ENCODE data around the gene SAP30BP. TPM values are rescaled to one million over a fixed set of nuclear protein-coding genes. Genes with fewer than 3 reads are reported as not detected.

Gene SAP30BP
- polyA plus RNA-seq, 3 donors = 93.0 to 105 (median 93.7) TPM

DNA sequence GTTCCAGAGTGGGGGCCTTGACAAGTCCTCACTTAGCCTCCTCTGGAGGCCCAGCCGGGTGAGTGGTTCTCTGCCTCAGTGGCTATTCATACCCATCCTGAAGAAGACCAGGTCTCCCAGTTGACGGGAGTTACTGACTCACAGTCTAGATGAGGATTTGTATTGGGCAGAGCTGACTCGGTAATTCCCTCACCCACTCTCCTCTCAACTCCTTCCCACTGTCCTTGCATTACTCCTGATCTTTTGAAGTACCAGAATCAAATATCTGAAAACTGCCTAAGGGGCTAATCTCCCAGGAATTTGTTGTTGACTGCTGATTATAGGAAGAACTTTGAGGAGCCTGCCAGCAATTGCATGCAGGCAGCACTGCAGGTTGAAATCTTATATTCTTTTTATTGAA lies 14.2 kb downstream of the SAP30BP start:
- DNase-seq (ENCODE audit: low read depth in 3 of 3, low spot score in 2 of 3) = no peak

DNA sequence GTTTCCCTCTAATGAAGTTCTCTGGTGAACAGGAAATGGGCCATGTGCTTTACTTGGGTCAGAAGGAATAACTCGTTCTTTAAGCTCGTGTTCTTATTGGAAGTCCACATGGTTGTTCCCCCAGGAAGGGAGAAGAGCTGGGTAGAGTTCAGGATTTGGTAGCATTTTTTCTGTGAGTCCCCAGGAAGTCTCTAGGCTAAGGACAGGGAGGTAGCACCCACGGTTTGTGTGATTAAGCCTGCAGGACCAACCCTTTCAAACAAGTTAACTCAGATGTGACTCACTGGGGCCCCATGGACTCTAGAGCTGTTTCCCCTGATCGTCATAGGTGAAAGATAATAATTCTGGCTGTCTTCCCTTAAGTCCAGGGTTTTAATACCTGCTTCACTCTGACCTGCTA lies 16.4 kb downstream of the SAP30BP start:
- no peak for DNase-seq (ENCODE audit: low read depth in 3 of 3, low spot score in 2 of 3)

DNA sequence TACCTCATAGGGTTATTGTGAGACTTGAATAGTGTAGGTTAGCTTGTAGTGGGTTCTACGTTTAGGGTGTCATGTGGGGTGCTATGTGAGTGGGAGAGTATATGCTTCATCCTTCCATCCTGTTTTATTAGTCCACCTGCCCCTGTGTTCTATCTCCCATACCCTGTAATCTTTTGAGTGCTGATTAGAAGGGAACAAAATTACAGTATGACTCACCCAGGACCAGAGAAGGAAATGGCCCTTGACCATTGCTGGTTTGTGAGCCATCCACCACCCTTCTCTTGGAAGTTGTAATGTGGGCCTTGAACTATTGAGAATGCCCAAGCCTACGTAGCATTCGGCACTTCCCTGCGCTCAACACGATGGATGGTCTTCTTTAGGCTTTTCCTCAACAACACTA lies 17.1 kb downstream of the SAP30BP start:
- no peak for DNase-seq (ENCODE audit: low read depth in 3 of 3, low spot score in 2 of 3)

DNA sequence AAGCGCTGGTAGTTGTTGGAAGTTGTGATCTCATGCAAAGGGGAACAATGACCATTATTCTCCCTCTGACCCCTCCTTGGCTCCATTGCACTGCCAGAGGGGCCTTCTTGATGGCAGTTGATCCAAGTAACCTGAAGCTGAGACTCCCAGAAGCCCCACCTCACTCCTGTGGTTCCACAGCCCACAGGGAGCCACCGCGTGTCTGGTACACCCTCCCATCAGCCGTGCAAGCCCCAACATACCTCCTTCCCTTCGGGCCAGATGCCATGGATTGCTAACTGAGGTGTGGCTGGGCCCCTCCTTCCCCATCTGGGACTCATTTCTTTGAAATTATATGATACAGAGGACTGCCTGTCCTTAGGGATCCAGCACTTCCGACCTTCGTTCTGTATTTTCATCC lies 17.8 kb downstream of the SAP30BP start:
- no peak for DNase-seq (ENCODE audit: low read depth in 3 of 3, low spot score in 2 of 3)

DNA sequence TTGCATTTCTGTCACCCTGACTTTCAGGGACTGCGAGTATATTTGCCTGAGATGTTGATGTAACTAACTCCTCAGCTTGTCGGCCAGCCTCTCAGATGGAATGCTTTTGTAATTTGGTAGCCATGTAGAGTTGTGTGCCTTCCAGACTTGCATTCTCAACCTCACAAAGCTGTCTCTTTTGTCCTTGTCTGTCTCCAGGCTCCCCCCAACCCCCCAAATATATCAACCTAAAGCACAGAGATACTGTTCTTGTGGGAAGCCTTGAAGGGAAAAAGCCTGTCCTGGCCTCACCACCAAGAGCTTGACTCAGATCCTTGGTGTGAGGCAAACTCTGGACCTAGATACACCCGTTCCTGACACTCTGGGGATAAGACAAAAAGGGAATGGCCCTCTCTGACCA lies 18.4 kb downstream of the SAP30BP start:
- DNase-seq (ENCODE audit: low read depth in 3 of 3, low spot score in 2 of 3) = no peak

DNA sequence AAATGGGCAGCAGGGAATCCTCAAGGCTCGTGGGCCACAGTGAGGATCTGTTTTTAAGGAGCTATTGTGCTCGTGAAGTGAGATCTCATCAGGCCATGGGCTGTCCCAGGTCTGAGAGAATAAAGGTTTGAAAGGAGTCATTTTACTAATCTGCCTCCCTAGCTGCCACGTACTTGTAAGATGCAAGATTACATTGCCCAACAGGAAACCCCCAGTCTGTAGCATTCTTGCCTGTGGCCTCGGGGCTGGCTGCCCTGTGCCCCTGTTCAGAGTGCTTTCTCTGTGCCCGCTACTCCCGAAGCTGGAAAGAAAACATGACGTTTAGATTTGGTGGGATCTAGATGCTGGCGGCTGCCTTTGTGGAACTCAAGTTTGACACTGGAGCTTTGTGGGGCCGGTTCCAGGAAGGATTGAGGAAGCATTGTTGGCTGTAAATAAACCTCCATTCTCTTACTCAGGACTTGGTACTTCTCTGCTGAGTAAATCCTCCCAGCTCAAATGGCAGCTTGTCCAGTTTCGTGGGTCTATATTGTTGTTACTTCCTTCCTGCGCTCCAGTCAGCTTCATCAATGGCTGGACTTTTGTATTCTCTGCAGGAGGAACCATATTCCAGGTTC lies 21.2 kb downstream of the SAP30BP start:
- no peak for DNase-seq (ENCODE audit: low read depth in 3 of 3, low spot score in 2 of 3)

DNA sequence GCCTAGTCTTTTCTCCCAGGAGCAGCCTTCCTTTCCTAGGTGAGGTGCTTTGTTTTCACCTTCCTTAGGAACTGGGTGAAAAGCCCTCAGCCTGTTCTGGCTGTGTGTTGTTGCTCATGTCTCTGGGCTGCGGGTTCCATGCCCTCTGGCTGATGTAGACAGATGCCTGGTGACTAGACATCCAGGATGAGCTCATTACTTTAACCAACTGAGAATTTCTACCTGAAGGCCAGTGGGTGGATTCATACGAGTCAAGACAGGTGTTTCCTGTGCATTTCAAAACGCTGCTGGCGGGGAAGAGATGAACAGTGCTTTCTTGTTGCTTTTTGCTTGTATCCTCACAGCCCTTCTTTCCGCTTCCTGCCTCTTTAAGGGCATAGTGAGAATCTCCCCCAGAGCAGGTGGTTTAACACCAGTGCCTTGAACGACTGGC lies 22.3 kb downstream of the SAP30BP start:
- DNase-seq (ENCODE audit: low read depth in 3 of 3, low spot score in 2 of 3) = no peak

DNA sequence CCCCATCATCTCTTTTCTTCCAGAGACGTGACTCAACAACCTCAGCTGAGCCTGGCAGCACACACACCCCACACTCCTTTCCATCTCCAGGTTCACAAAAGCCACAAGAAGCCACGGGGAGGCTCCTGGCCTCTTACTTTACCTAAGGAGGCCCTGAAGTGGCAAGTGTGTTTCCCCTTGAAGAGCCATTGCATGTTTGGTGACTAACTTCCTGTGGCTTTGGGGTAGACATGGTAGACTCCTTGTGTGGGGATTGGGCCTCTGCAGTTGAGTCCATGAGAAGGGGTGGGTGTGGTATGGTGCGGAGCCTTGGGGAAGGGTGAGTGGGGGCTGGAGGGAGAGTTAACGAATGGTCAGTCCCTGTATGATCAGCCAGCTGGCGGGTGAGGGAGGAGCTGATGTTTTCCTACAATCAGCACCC lies 24.2 kb downstream of the SAP30BP start:
- no peak for DNase-seq (ENCODE audit: low read depth in 3 of 3, low spot score in 2 of 3)

DNA sequence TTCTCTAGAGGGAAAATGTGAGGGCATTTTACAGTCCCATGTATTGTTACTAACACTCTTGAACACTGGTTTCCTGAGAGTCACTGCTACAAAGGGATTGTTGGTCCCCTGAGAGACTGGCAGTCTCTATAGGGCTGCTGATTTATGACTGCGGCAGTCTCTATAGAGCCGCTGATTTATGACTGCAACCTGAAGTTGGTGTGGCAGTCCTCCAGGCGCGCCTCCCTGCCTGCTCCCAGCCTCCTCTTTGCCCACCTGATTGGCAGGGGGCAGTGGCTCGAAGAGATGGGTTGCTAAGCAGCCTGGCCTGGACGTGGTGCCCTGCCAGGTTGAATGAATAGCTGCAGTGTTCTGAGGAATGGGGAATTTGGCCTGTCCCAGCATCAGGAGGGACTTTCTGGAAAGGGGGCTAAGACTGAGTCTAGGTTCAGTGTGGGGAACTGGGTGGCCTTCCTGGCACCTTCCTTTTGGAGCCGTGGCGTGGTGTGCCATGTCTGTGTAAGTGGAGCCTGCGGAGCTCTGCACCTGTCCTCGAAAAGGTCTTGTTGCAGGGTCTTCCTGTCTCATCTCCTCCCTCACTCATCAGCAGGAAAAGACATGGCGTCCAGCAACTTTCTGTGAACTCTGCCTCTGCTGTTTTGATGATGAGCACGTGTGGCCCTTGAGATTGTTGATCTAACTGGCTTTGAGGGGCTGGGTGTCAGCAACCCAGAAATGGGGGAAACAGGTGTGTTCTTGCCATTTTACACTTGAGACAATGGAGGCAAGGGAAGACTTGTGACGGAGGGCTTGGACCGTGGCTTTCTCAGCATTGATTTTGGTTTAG lies 24.9 kb downstream of the SAP30BP start:
- DNase-seq (ENCODE audit: low read depth in 3 of 3, low spot score in 2 of 3) = no peak

DNA sequence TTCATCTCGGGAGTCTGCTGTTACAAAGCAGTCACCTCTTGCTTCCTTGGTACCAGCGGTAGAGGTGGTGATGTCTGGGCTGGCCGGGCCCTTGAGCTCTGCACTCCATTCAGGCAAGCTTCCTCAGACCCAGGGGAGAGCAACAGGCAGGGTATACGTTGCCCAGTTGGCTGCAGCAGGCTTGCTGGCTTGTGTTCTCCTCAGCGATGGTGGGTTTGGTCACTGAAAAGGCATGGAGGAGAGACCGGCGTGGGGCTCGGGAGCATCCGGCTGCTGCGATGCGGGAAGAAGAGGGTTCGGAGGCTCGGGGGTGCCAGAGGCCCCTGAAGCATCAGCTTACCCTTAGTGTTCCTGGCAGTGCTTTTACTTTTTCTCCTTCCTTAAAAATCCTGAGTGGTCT lies 25.8 kb downstream of the SAP30BP start:
- DNase-seq (ENCODE audit: low read depth in 3 of 3, low spot score in 2 of 3) = no peak

DNA sequence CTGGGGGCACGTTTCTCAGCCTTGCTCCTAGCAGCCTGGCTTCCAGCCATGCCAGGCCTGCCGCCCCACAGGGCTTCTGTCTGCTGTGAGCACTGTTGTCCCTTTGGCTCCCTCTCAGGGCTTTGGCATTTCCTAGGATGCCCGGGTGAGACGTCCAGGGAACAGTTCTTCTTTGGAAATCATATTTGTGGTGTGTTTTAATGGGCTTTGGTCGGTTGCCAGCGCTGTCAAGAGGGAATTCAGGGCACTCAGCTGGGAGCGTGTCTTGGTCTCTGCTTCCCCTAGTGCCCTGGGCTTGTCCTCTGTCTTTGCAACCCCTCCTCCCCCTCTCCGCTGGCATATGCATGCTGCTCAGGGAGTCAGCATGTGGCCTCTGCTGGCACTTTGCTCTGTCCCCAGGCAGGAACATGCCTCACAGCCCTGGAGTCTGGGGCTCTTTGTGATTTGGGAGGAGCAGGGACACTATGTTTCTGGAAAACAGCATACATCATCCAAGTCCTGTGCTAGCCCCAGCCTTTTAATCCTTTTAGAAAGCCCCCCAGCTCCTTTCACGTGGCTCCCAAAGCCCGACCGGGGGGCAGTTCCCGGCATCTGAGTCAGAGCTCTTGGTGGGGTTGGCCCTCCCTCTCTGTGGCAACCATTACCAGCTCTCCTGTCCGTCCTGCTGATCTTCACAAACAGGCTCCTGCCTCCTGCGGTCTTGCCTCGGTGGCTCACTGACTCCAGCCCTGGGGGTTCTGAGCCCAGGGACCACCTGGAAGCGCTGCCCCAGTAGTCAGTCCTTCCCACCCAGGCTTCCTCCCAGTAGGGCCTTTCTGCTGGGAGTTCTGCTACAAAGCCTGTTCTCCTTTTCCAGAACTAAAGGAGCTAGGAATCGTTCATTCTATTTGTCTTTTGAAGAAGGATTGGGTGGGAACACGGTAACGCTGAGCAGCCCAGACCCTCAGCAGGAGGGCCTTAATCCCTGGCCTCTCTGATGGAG lies 26.7 kb downstream of the SAP30BP start:
- DNase-seq (ENCODE audit: low read depth in 3 of 3, low spot score in 2 of 3) = no peak

DNA sequence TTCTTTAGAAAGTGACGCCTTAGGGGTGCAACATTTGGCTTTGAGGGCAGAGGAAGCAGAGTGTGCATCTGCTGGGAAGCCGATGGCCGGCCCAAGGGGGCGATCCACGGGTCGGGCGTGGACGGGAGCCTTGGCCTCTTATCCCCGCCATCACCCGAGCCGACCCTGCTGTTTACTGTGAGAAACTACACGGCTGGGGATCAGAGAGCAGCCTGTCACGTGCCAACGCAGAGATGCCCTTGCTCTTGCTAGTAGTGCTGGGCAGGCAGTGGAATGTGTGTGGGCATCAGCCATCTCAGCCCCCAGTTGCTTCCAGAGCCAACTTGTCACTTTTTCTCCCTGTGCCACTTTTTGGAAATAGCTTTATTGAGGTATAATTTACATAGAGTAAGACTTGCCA lies 27.4 kb downstream of the SAP30BP start:
- no peak for DNase-seq (ENCODE audit: low read depth in 3 of 3, low spot score in 2 of 3)

DNA sequence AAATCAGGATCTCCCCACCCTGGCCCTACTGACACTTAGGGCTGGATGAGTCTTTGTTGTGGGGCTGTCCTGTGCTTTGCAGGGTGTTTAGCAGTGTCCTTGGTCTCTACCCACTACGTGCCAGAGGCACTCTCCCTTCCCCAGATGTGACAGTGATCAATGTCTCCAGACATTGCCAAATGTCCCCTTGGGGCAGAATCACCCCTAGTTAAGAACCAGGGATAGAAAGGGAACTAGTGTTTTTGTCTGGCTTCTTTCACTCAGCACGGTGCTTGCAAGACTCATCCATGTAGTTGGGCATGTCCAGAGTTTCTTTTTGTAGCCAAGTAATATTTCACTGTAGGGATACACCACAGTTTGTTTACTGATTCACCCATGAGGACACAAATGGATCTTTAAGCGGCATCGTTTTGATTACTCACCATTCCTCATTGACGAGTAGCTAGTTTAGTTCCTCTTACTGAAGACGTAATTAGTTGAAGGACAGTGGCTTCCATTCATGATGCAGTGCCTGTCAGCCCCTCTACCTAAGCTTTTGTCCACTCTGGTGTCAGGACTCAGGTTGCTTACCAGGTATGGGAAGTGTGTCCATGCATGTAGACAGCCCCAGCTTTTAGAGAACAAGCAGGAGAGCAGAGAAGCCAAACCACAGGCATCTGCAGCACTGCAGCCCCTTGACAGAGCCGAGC lies 28.1 kb downstream of the SAP30BP start:
- no peak for DNase-seq (ENCODE audit: low read depth in 3 of 3, low spot score in 2 of 3)

DNA sequence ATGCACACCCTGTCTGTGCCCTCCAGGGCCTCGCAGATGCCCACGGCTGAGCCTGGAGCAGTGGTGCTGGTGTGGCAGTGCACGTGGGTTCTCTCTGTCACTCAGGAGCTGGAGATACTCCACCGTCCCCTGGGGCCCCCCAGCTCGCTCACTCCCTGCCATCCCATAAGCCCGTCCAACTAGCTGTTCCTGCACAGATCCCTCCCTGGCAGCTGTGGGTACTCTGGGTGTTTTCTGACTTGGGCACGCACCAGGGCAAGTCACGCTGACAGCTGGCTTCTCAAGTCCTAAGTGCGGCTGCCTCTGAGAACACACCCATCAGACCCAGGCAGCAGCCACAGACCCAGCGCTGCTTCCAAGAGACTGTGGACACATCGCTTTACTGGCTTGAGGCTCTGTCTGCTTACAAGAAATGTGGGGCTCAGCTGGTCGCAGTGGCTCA lies 28.7 kb downstream of the SAP30BP start:
- no peak for DNase-seq (ENCODE audit: low read depth in 3 of 3, low spot score in 2 of 3)

DNA sequence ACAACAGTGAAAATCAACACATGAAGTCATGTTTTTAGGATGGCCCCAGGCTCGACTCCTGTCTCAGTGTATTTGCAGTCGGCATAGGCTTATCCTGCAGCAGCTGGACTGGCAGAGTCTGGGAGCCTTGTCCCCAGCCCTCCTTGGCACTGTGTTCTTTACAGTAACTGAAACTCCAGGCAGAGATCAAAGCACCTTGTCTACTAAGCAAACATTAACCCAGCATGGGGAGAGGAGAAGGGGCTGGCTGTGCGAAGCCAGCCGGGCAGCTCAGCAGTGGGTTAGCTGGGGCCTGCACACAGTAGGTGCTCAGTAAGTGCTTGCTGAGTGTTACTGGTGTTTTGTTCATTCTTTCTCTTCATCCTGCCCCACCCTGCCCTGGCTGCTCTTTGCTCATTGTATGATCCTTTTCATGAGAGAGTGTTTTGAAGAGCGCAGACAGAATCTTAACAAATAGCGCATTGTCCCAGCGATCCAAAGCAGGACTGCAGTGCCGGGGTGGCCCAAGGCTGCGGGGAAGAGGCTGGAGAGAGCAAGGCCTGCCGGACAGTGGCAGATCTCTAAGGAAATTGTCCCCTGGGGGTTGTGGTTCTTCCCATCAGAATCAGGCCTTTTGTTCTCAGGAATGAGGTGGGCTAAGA lies 30.6 kb downstream of the SAP30BP start:
- no peak for DNase-seq (ENCODE audit: low read depth in 3 of 3, low spot score in 2 of 3)

DNA sequence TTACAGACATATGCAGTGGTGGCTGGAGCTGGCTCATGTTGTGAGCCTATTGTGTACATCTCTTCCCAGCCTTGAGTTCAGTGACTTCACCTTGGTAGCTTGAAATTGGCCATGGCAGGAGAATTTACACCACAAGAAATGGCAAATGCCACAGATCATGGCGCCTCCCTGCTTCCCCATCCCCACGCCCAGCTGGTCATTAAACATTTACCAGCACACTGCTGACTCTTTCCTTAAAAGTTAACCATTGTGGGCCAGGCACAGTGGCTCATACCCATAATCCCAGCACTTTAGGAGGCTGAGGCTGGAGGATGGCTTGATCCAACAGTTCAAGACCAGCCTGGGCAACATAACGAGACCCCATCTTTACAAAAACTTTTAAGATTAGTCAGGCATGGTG lies 31.5 kb downstream of the SAP30BP start:
- no peak for DNase-seq (ENCODE audit: low read depth in 3 of 3, low spot score in 2 of 3)

DNA sequence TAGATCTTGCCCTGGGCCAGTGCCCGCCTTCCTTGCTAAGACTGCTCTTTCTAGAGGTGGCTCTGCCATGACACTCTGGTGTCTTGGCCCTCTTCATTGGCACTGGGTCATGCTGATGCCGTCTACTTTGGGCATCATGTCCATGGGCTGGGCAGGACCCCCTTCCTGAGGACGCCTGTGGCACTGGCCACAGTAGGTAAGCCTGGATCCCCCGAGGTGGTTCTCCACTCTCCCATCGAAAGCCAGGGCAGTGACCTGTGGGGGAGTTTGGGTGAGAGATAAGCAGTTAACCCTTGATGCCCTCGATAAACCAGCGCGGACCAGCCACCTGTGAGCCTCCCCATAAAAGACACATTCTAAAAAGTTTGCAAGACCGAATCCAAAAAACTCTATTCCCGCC lies 34.1 kb downstream of the SAP30BP start:
- no peak for DNase-seq (ENCODE audit: low read depth in 3 of 3, low spot score in 2 of 3)

DNA sequence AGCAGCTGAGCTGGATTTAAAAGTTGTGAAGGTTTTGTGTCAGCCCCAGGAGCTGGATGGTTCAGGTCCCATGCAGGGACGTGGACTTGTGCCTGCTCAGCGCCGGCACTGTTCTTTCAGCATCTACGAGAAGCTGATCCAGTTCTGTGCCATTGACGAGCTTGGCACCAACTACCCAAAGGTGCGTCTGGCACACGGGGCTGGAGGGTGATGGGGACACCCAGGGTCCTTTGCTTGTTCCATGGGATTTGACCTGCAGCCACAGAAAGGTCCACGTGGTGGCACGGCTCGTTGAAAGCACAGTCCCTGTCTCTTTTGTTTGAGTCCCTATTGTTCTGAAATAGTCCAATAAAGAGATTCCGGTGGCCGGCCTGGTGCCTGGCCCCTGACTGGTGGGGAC lies 36.1 kb downstream of the SAP30BP start:
- no peak for DNase-seq (ENCODE audit: low read depth in 3 of 3, low spot score in 2 of 3)

DNA sequence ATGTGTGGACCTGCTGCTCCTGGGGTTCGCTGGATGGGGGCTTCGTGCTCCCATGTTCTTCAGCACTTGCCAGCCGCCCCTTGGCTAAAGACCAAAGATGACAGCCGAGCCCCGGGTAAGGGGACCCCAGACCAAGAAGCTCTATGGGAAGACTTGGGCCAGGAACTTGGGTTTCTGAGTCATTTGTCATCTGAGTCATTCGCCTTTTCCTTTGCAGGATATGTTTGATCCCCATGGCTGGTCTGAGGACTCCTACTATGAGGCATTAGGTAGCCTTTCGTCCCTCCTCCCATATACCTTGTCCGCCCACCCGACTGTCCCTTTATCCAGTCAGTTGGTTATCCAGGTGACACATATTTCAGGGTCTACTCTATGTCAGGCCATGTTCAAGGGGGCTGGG lies 36.5 kb downstream of the SAP30BP start:
- DNase-seq (ENCODE audit: low read depth in 3 of 3, low spot score in 2 of 3) = no peak
